Astrocyte (in vitro differentiated cells and primary cell): Measurements from ENCODE around the gene MFF. TPM values are rescaled to one million over a fixed set of nuclear protein-coding genes. Genes with fewer than 3 reads are reported as not detected.

Experiments
- DNase-seq: peaks from one replicate; pipeline ENCODE4 v3.0.0-alpha.2; 2010; ENCODE audit warnings: low read depth
- FAIRE-seq: peaks from 2 replicates; lab custom pipeline; 2011; peaks lifted over from hg19 to GRCh38; lab: Jason Lieb, UNC
- H2AFZ ChIP-seq: 2 replicates; pipeline ENCODE4 v1.6.0; 2012; ENCODE audit warnings: low read depth, low read length, inconsistent platforms
- H3K27ac ChIP-seq: 2 replicates; pipeline ENCODE4 v1.5.1; 2011; ENCODE audit warnings: low read depth, low read length, inconsistent platforms
- H3K27me3 ChIP-seq: 2 replicates; pipeline ENCODE4 v1.6.0; 2011; ENCODE audit warnings: low read length, inconsistent platforms; ENCODE audit not compliant: insufficient read depth
- H3K36me3 ChIP-seq: 2 replicates; pipeline ENCODE4 v1.5.1; 2011; ENCODE audit warnings: low read length, inconsistent platforms; ENCODE audit not compliant: insufficient read depth
- H3K4me1 ChIP-seq: 2 replicates; pipeline ENCODE4 v1.5.1; 2011; ENCODE audit warnings: low read length, inconsistent platforms; ENCODE audit not compliant: insufficient read depth
- H3K4me2 ChIP-seq: 2 replicates; pipeline ENCODE4 v1.6.0; 2012; ENCODE audit warnings: low read length, inconsistent platforms
- H3K4me3 ChIP-seq: 2 replicates; pipeline ENCODE4 v1.5.1; 2011; ENCODE audit warnings: low read depth, mild to moderate bottlenecking, low read length, inconsistent platforms; ENCODE audit not compliant: insufficient read depth
- H3K79me2 ChIP-seq: 2 replicates; pipeline ENCODE4 v1.6.0; 2012; ENCODE audit warnings: mild to moderate bottlenecking, low read length, inconsistent platforms; ENCODE audit not compliant: insufficient read depth
- H3K9ac ChIP-seq: 2 replicates; pipeline ENCODE4 v1.6.0; 2012; ENCODE audit warnings: mild to moderate bottlenecking, low read length, inconsistent platforms
- H3K9me3 ChIP-seq: 2 replicates; pipeline ENCODE4 v1.5.1; 2012; ENCODE audit warnings: low read depth, mild to moderate bottlenecking, low read length, inconsistent platforms; ENCODE audit not compliant: insufficient read depth
- H4K20me1 ChIP-seq: 2 replicates; pipeline ENCODE4 v1.6.0; 2012; ENCODE audit warnings: low read length, inconsistent platforms; ENCODE audit not compliant: insufficient read depth
- H3K27ac Mint-ChIP-seq: one replicate; pipeline ENCODE4 v1.8.0; 2021; ENCODE audit warnings: mild to moderate bottlenecking, mixed read lengths; ENCODE audit not compliant: unreplicated experiment
- H3K27me3 Mint-ChIP-seq: one replicate; pipeline ENCODE4 v1.8.0; 2021; ENCODE audit warnings: low read depth, mixed read lengths; ENCODE audit not compliant: unreplicated experiment
- H3K36me3 Mint-ChIP-seq: one replicate; pipeline ENCODE4 v1.8.0; 2021; ENCODE audit warnings: low read depth, mixed read lengths; ENCODE audit not compliant: unreplicated experiment
- H3K4me1 Mint-ChIP-seq: one replicate; pipeline ENCODE4 v1.8.0; 2021; ENCODE audit warnings: low read depth, mixed read lengths; ENCODE audit not compliant: unreplicated experiment
- H3K4me3 Mint-ChIP-seq: one replicate; pipeline ENCODE4 v1.8.0; 2021; ENCODE audit warnings: mild to moderate bottlenecking, moderate library complexity, mixed read lengths; ENCODE audit not compliant: unreplicated experiment
- H3K9me3 Mint-ChIP-seq: one replicate; pipeline ENCODE4 v1.8.0; 2021; ENCODE audit warnings: mild to moderate bottlenecking, mixed read lengths; ENCODE audit not compliant: unreplicated experiment
- CTCF ChIP-seq: IDR thresholded peaks from 2 replicates; pipeline ENCODE4 v1.5.1; 2011; ENCODE audit warnings: low read depth, mild to moderate bottlenecking, inconsistent platforms, low read length, moderate library complexity; ENCODE audit not compliant: insufficient read depth
- EZH2 ChIP-seq: IDR thresholded peaks from 2 replicates; pipeline ENCODE4 v1.6.1; 2012; ENCODE audit warnings: mild to moderate bottlenecking, low read length, inconsistent platforms; ENCODE audit not compliant: insufficient read depth
- total RNA-seq: library from RNA; stranded (reverse); gene quantifications from 2 replicates; pipeline ENCODE4 v1.2.1, GENCODE V29; 2021

Gene MFF
- total RNA-seq, 1 donor from 2014 or later = 51.6 TPM

GRCh38 chr2:227397562-227397961 lies 72.5 kb downstream of the MFF start:
- Histone ChIP-seq H3K27me3 (no peaks in the 10 kb centered on the region), H3K9me3 (no peaks in the 10 kb centered on the region), H3K4me2 (no peak overlapping the region), H3K4me1 (no peaks in the 10 kb centered on the region), H3K4me3 (no peak overlapping the region), H2AFZ (no peak overlapping the region), H3K36me3 (no peaks in the 10 kb centered on the region), H3K9ac (no peak overlapping the region), H3K27ac (no peak overlapping the region), H4K20me1 (no peaks in the 10 kb centered on the region), H3K79me2 (no peaks in the 10 kb centered on the region)
- DNase-seq (no peak), FAIRE-seq (no peak)
- Mint-ChIP-seq H3K27me3 (peaks cover 3% of the 10 kb centered on the region), H3K36me3 (no peaks in the 10 kb centered on the region), H3K27ac (no peak overlapping the region), H3K4me1 (no peaks in the 10 kb centered on the region), H3K9me3 (no peaks in the 10 kb centered on the region), H3K4me3 (no peak overlapping the region)
- TF ChIP-seq EZH2 = no peak
- no peak for TF ChIP-seq CTCF

- FAIRE-seq (no peak), DNase-seq (no peak)
- Histone ChIP-seq H3K27ac (no peak overlapping the region), H4K20me1 (no peaks in the 10 kb centered on the region), H3K9me3 (no peaks in the 10 kb centered on the region), H3K79me2 (no peaks in the 10 kb centered on the region), H3K36me3 (no peaks in the 10 kb centered on the region), H3K27me3 (no peaks in the 10 kb centered on the region), H3K4me1 (no peaks in the 10 kb centered on the region), H2AFZ (no peak overlapping the region), H3K4me3 (no peak overlapping the region), H3K9ac (no peak overlapping the region), H3K4me2 (no peak overlapping the region)
- no peak overlapping the region for H3K27ac Mint-ChIP-seq
- TF ChIP-seq CTCF (no peak), EZH2 (no peak)
- H3K4me1 Mint-ChIP-seq = no peaks in the 10 kb centered on the region
- H3K27me3 Mint-ChIP-seq = peaks cover 3% of the 10 kb centered on the region
- H3K36me3 Mint-ChIP-seq = no peaks in the 10 kb centered on the region
- no peaks in the 10 kb centered on the region for H3K9me3 Mint-ChIP-seq
- no peak overlapping the region for H3K4me3 Mint-ChIP-seq
These were observed 73.9 kb downstream of the MFF start for GRCh38 chr2:227398684-227399670.

GRCh38 chr2:227401550-227401949 lies 76.5 kb downstream of the MFF start:
- Mint-ChIP-seq H3K36me3 (no peaks in the 10 kb centered on the region), H3K27ac (no peak overlapping the region), H3K27me3 (peaks cover 7% of the 10 kb centered on the region), H3K9me3 (no peaks in the 10 kb centered on the region), H3K4me3 (no peak overlapping the region), H3K4me1 (peaks cover 2% of the 10 kb centered on the region)
- Histone ChIP-seq H3K4me2 (no peak overlapping the region), H4K20me1 (no peaks in the 10 kb centered on the region), H3K27ac (no peak overlapping the region), H3K9me3 (no peaks in the 10 kb centered on the region), H3K4me3 (no peak overlapping the region), H3K9ac (no peak overlapping the region), H3K4me1 (peaks cover 4% of the 10 kb centered on the region), H3K79me2 (no peaks in the 10 kb centered on the region), H2AFZ (no peak overlapping the region), H3K27me3 (no peaks in the 10 kb centered on the region), H3K36me3 (no peaks in the 10 kb centered on the region)
- FAIRE-seq = no peak
- TF ChIP-seq CTCF (no peak), EZH2 (no peak)
- no peak for DNase-seq
